Stimulated activated naive B cell treated with anti-CD40 and anti-IgM and Interleukin-4, amounts not matched to agents 10 μg/mL and 1 μg/mL and 100 μg/mL, for 72 hours (primary cell): ENCODE data around the gene UTS2.

Source experiments
- ATAC-seq, 2 donors: fragments of 150-1000 bp; cut with Tn5 transposase; replicated peaks; 2 replicates each; pipeline ENCODE4 v1.10.0; 2021; ENCODE audit warnings: moderate library complexity in 1 of 2
- DNase-seq: peaks from one replicate; pipeline ENCODE4 v3.0.0; 2021
- H3K27ac Mint-ChIP-seq: one replicate; pipeline ENCODE4 v1.8.0; 2022; ENCODE audit warnings: mild to moderate bottlenecking, mixed read lengths
- H3K27me3 Mint-ChIP-seq, 2 donors: one replicate each; pipeline ENCODE4 v1.8.0; 2022; ENCODE audit warnings: mixed read lengths in 2 of 2
- H3K36me3 Mint-ChIP-seq, 2 donors: one replicate each; pipeline ENCODE4 v1.8.0; 2022; ENCODE audit warnings: mixed read lengths in 2 of 2, mild to moderate bottlenecking in 1 of 2
- H3K4me1 Mint-ChIP-seq, 2 donors: one replicate each; pipeline ENCODE4 v1.8.0; 2022; ENCODE audit warnings: mixed read lengths in 2 of 2, mild to moderate bottlenecking in 1 of 2
- H3K4me3 Mint-ChIP-seq, 2 donors: one replicate each; pipeline ENCODE4 v1.8.0; 2022; ENCODE audit warnings: mild to moderate bottlenecking in 2 of 2, mixed read lengths in 2 of 2, moderate library complexity in 1 of 2
- H3K9me3 Mint-ChIP-seq, 2 donors: one replicate each; pipeline ENCODE4 v1.8.0; 2022; ENCODE audit warnings: mixed read lengths in 2 of 2, mild to moderate bottlenecking in 1 of 2

Gene UTS2, protein sequence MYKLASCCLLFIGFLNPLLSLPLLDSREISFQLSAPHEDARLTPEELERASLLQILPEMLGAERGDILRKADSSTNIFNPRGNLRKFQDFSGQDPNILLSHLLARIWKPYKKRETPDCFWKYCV

DNA sequence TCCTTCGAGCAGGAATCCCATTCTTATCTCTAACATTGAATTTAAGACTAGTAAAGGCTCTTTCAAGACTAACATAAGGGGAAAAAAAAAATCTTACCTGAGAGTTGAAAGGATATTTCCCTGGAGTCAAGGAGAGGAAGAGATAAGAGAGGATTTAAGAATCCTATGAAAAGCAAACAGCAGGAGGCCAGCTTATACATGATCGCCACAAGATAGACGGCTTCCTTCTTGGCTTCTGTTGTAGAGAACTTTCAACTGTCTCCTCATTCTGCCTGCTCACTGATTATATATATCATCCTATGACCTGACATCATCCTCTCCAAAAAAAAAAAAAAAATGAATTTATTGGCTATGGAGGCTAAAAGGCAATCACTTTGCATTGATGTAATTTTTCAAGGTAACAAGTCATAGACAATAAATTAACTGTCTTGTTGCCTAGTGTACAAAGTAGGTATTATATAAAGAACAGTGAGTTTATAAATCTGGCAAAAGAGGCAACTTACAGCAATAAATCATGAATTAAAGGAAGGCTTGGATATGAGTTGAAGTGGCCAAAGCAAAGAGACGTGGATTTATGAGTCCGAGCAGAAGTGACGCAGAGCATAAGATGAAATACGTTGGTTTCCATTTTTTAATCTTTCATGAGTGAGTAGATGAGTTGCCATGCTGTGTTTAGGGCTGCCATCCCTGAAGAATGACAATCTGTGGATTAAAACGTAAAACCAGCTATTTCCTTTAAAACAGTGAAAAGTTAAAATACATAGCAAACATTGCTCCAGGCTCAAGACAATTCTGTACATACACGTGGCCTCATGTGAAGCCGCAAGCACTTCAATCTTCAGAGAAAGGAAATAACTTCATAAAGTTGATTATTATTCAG lies at the start of gene UTS2:
Gene UTS2 (minus strand): TSS at position 262 of the 880 bp plus-strand sequence. CDS start 62 bp downstream, at position 200.
- H3K9me3 Mint-ChIP-seq, result no peaks in the 10 kb centered on the region
- H3K27me3 Mint-ChIP-seq, result peaks cover 19 to 28% of the 10 kb centered on the region in 2 donors
- DNase-seq (no peak), ATAC-seq (no peak)
- no peaks in the 10 kb centered on the region for H3K36me3 Mint-ChIP-seq
- peaks cover 3 to 8% of the 10 kb centered on the region in 2 donors for H3K4me1 Mint-ChIP-seq
- H3K27ac Mint-ChIP-seq, result no peak within 1 kb of the TSS
- no peak within 1 kb of the TSS for H3K4me3 Mint-ChIP-seq

GRCh38 chr1:7899741-7900140 lies 46.9 kb upstream of the UTS2 start:
- Mint-ChIP-seq H3K4me1 (peaks cover 0 to 6% of the 10 kb centered on the region in 2 donors), H3K36me3 (peaks cover 0 to 2% of the 10 kb centered on the region in 2 donors), H3K4me3 (no peak overlapping the region), H3K27ac (no peak overlapping the region), H3K27me3 (peaks cover 9 to 14% of the 10 kb centered on the region in 2 donors), H3K9me3 (no peaks in the 10 kb centered on the region)
- ATAC-seq (no peak), DNase-seq (no peak)

DNA sequence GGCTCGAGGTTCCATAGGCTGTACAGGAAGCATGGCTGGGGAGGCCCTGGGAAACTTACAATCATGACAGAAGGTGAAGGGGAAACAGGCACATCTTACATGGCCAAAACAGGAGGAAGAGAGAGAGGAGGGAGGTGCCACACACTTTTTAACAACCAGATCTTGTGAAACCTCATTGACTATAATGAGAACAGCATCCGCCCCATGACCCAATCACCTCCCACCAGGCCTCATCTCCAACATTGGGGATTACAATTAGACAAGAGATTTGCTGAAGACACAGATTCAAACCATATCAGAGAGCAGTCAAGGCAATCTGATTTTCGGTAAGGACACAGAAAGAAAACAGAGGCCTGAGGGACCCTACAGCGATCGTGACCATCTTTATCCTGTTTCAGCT lies 46.1 kb upstream of the UTS2 start:
- ATAC-seq (no peak), DNase-seq (no peak)
- Mint-ChIP-seq H3K4me1 (peaks cover 0 to 6% of the 10 kb centered on the region in 2 donors), H3K4me3 (no peak overlapping the region), H3K9me3 (no peaks in the 10 kb centered on the region), H3K27ac (no peak overlapping the region), H3K27me3 (peaks cover 9 to 14% of the 10 kb centered on the region in 2 donors), H3K36me3 (peaks cover 0 to 2% of the 10 kb centered on the region in 2 donors)

GRCh38 chr1:7896994-7897393 lies 44.1 kb upstream of the UTS2 start:
- ATAC-seq (no peak), DNase-seq (no peak)
- Mint-ChIP-seq H3K27me3 (peaks cover 5 to 6% of the 10 kb centered on the region in 2 donors), H3K4me1 (no peaks in the 10 kb centered on the region), H3K9me3 (no peaks in the 10 kb centered on the region), H3K36me3 (peaks cover 0 to 2% of the 10 kb centered on the region in 2 donors), H3K27ac (no peak overlapping the region), H3K4me3 (no peak overlapping the region)

- H3K4me3 Mint-ChIP-seq, result no peak overlapping the region
- no peak overlapping the region for H3K27ac Mint-ChIP-seq
- peaks cover 8 to 17% of the 10 kb centered on the region in 2 donors for H3K27me3 Mint-ChIP-seq
- DNase-seq, result no peak
- peaks cover 0 to 2% of the 10 kb centered on the region in 2 donors for H3K36me3 Mint-ChIP-seq
- peaks cover 0 to 6% of the 10 kb centered on the region in 2 donors for H3K9me3 Mint-ChIP-seq
- H3K4me1 Mint-ChIP-seq, result no peaks in the 10 kb centered on the region
- ATAC-seq, result no peak
These were observed 40.8 kb upstream of the UTS2 start for GRCh38 chr1:7893529-7894180.

DNA sequence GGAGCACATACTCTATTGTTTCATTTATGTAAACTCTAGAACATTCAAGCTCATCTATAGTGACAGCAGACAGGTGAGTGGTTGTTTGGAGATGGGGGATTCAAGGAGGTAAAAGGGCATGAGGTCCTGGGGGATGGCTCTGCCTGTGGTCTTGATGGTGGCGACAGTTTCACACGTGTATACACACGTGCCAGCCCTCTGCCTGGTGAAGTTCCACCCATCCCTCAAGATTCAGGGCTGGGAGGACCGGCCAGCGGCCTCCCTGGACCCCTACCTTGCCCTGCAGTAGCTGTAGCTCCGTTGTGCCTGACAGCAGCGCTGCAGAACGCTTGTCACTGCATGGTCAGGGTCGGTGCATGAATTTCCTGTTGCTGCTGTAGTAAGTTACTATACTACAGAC lies 38.9 kb upstream of the UTS2 start:
- Mint-ChIP-seq H3K27me3 (peaks cover 19 to 32% of the 10 kb centered on the region in 2 donors), H3K4me3 (no peak overlapping the region), H3K27ac (no peak overlapping the region), H3K4me1 (no peaks in the 10 kb centered on the region), H3K36me3 (peaks cover 0 to 2% of the 10 kb centered on the region in 2 donors), H3K9me3 (peaks cover 0 to 6% of the 10 kb centered on the region in 2 donors)
- DNase-seq (no peak), ATAC-seq (no peak)

GRCh38 chr1:7890853-7891252 lies 38.0 kb upstream of the UTS2 start:
- peaks cover 22 to 39% of the 10 kb centered on the region in 2 donors for H3K27me3 Mint-ChIP-seq
- DNase-seq (no peak), ATAC-seq (no peak)
- H3K36me3 Mint-ChIP-seq, result peaks cover 0 to 2% of the 10 kb centered on the region in 2 donors
- H3K27ac Mint-ChIP-seq, result no peak overlapping the region
- H3K4me3 Mint-ChIP-seq, result no peak overlapping the region
- H3K4me1 Mint-ChIP-seq, result no peaks in the 10 kb centered on the region
- H3K9me3 Mint-ChIP-seq, result peaks cover 0 to 6% of the 10 kb centered on the region in 2 donors

- DNase-seq (no peak), ATAC-seq (no peak)
- Mint-ChIP-seq H3K27ac (no peak overlapping the region), H3K4me1 (peaks cover 0 to 2% of the 10 kb centered on the region in 2 donors), H3K4me3 (no peak overlapping the region), H3K36me3 (peaks cover 0 to 4% of the 10 kb centered on the region in 2 donors), H3K27me3 (peaks cover 37 to 55% of the 10 kb centered on the region in 2 donors), H3K9me3 (peaks cover 6 to 7% of the 10 kb centered on the region in 2 donors)
These were observed 35.6 kb upstream of the UTS2 start for GRCh38 chr1:7888248-7889081.

DNA sequence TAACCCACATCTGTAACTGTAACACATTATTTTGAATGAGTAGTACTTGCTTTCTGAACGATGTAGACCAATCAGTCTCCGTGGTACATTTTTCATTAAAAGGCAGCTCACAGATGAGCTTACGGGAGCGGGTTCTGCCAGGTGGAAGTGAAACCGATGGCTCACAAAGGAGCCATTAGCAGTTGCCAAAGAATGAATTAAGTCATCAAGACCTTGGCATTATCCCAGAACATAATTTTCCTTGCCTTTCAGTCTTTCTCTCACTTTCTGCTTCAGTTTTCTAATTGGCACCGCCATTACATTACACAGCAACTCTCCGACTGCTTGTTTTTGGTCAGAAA lies 33.5 kb upstream of the UTS2 start:
- Mint-ChIP-seq H3K9me3 (peaks cover 6 to 7% of the 10 kb centered on the region in 2 donors), H3K27ac (no peak overlapping the region), H3K4me3 (no peak overlapping the region), H3K27me3 (peaks cover 37 to 55% of the 10 kb centered on the region in 2 donors), H3K4me1 (peaks cover 0 to 2% of the 10 kb centered on the region in 2 donors), H3K36me3 (peaks cover 0 to 4% of the 10 kb centered on the region in 2 donors)
- DNase-seq (no peak), ATAC-seq (no peak)

DNA sequence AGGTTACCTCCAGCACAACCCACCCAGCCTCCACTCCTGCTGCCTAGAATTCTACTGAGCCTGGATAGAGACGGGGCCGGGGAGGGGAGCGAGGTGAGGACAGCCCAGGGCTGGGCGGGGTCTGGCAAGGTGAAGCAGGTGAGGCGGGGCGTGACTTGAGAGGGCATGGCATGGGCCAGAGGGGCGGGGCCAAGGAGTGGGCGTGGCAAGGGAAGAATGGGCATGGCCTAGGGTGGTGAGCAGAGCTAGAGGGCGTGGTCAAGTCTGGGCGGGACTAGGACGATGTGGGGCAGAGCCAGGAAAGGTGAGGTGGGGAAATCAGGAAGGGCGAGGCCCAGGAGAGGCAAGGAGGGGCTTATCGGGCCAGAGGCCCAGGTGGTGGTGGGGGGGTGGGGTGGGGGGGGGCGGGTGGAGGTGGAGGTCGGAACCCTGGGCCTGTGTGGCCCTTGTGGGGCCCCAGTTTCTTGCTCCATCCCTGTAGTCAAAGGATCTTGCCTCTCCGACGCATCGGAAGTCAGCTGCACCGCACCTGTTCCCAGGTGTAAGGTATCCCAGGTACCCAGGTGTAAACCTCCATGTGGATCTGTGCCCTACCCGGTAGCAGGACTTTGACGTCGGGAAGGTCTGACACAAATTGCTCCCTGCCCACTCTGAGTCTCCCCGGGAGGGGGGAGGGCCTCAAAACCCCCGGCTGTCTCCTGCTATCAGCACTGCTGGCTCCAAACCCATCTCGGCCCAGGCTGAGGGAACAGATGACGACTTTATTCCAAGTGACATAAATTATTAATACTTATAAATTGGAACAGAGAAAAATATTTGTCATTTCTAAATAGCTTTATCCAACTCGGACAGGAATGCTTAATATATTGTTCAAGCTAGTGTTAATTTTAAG lies 32.9 kb upstream of the UTS2 start:
- ATAC-seq (peak; percentile 45 to 47), DNase-seq (peak; percentile 5)
- no peak overlapping the region for H3K27ac Mint-ChIP-seq
- H3K9me3 Mint-ChIP-seq, result peaks cover 4 to 7% of the 10 kb centered on the region in 2 donors
- H3K4me3 Mint-ChIP-seq, result no peak overlapping the region
- peaks cover 0 to 4% of the 10 kb centered on the region in 2 donors for H3K36me3 Mint-ChIP-seq
- H3K27me3 Mint-ChIP-seq, result peaks cover 37 to 51% of the 10 kb centered on the region in 2 donors
- H3K4me1 Mint-ChIP-seq, result peaks cover 0 to 2% of the 10 kb centered on the region in 2 donors

GRCh38 chr1:7884757-7885156 lies 31.9 kb upstream of the UTS2 start:
- Mint-ChIP-seq H3K27me3 (peaks cover 34 to 42% of the 10 kb centered on the region in 2 donors), H3K9me3 (peaks cover 0 to 7% of the 10 kb centered on the region in 2 donors), H3K4me1 (peaks cover 0 to 2% of the 10 kb centered on the region in 2 donors), H3K4me3 (no peak overlapping the region), H3K36me3 (peaks cover 0 to 4% of the 10 kb centered on the region in 2 donors), H3K27ac (no peak overlapping the region)
- DNase-seq (no peak), ATAC-seq (no peak)

DNA sequence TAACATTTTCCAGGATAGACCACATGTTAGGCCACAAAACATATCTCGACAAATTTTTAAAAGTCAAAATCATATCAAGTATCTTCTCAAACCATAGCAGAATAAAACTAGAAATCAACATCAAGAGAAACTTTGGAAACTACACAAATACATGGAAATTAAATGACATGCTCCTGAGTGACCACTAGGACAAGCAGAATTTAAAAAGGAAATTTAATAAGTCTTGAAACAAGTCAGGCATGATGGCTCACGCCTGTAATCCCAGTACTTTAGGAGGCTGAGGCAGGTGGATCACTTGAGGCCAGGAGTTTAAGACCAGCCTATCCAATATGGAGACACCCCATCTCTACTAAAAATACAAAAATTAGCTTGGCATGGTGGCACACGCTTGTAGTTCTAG lies 26.4 kb upstream of the UTS2 start:
- Mint-ChIP-seq H3K36me3 (no peaks in the 10 kb centered on the region), H3K27ac (no peak overlapping the region), H3K9me3 (peaks cover 3 to 10% of the 10 kb centered on the region in 2 donors), H3K4me3 (no peak overlapping the region), H3K27me3 (peaks cover 25% of the 10 kb centered on the region in 2 donors), H3K4me1 (no peaks in the 10 kb centered on the region)
- no peak for ATAC-seq
- no peak for DNase-seq

DNA sequence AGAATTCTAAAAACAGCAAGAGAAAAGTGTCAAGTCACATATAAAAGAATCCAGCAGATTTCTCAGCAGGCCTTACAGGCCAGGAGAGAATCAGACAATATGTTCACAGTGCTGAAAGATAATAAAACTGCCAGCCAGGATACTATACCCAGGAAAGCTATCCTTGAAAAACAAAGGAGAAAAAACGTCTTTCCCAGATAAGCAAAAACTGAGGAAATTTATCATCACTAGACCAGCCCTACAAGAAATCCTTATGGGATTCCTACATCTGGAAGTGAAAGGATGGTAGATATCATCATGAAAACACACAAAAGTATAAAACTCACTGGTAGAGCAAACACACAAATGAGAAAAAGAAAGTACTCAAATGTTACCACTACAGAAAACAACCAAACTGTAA lies 25.2 kb upstream of the UTS2 start:
- H3K36me3 Mint-ChIP-seq, result no peaks in the 10 kb centered on the region
- H3K27ac Mint-ChIP-seq, result no peak overlapping the region
- H3K4me3 Mint-ChIP-seq, result no peak overlapping the region
- peaks cover 3 to 10% of the 10 kb centered on the region in 2 donors for H3K9me3 Mint-ChIP-seq
- ATAC-seq, result no peak
- H3K4me1 Mint-ChIP-seq, result no peaks in the 10 kb centered on the region
- peaks cover 30 to 37% of the 10 kb centered on the region in 2 donors for H3K27me3 Mint-ChIP-seq
- DNase-seq, result no peak
